ENCODE measurements around the gene PLAC9.

The PLAC9 gene

GRCh38 chr10:80158598-80159127 is 26.1 kb downstream of the PLAC9 start (continued):
- no peak for TF ChIP-seq ZSCAN4 (tag by site-specific recombination; IDR thresholded peaks at IDR 0.05)
- TF ChIP-seq ZNF645 (tag by site-specific recombination; IDR thresholded peaks at IDR 0.05), result no peak
- peak; percentile 69 for TF ChIP-seq FEZF1 (tag by site-specific recombination; IDR thresholded peaks at IDR 0.05)
- peak; percentile 74; the same call in 1 of the 2 replicates for TF ChIP-seq TRIM28 (IDR thresholded peaks at IDR 0.05; ENCODE audit: borderline replicate concordance, low read length)
- TF ChIP-seq ZBTB20 (tag by site-specific recombination; IDR thresholded peaks at IDR 0.05), result peak; percentile 93
- peak; percentile 80 for TF ChIP-seq ZEB2 (tag by site-specific recombination; IDR thresholded peaks at IDR 0.05)
- TF ChIP-seq BCL11A (tag by site-specific recombination; IDR thresholded peaks at IDR 0.05; ENCODE audit: low read depth), result peak; percentile 45; the same call in 1 of the 2 replicates
- peak; percentile 65 for TF ChIP-seq IKZF3 (tag by site-specific recombination; IDR thresholded peaks at IDR 0.05)
- no peak for TF ChIP-seq ZBTB21 (tag by site-specific recombination; IDR thresholded peaks at IDR 0.05)
- peak; percentile 55; the same call in 1 of the 2 replicates for TF ChIP-seq ZNF335 (tag by site-specific recombination; conservative IDR thresholded peaks at IDR 0.05)
- TF ChIP-seq SP7 (tag by site-specific recombination; IDR thresholded peaks at IDR 0.05), result peak; percentile 94
- peak; percentile 60; the same call in 1 of the 2 replicates for TF ChIP-seq ZNF394 (tag by site-specific recombination; IDR thresholded peaks at IDR 0.05; ENCODE audit: borderline replicate concordance)
- TF ChIP-seq ZNF155 (tag by site-specific recombination; IDR thresholded peaks at IDR 0.05), result peak; percentile 98
- TF ChIP-seq ZNF843 (tag by site-specific recombination; IDR thresholded peaks at IDR 0.05), result peak; percentile 47; the same call in 1 of the 2 replicates
- TF ChIP-seq HIC1 (tag by site-specific recombination; IDR thresholded peaks at IDR 0.05), result 0 out of 2 replicates have a peak, but pooled peaks have one; percentile 17
- peak; percentile 76; the same call in 1 of the 2 replicates for TF ChIP-seq ZXDB (tag by site-specific recombination; IDR thresholded peaks at IDR 0.05)
- TF ChIP-seq ZNF366 (tag by site-specific recombination; conservative IDR thresholded peaks at IDR 0.05), result peak; percentile 78
- no peak for TF ChIP-seq ZNF184 (tag by site-specific recombination; IDR thresholded peaks at IDR 0.05)
- no peak for TF ChIP-seq ZNF585B (tag by site-specific recombination; IDR thresholded peaks at IDR 0.05)
- peak; percentile 69 for TF ChIP-seq ZFP69B (tag by site-specific recombination; IDR thresholded peaks at IDR 0.05)
- TF ChIP-seq ZNF707 (tag by site-specific recombination; IDR thresholded peaks at IDR 0.05), result no peak
- TF ChIP-seq ZNF473 (tag by site-specific recombination; IDR thresholded peaks at IDR 0.05), result no peak
- no peak for TF ChIP-seq BCL11B (tag by site-specific recombination; IDR thresholded peaks at IDR 0.05; ENCODE audit: low read depth)
- peak; percentile 47; the same call in 1 of the 2 replicates for TF ChIP-seq ZNF16 (tag by site-specific recombination; IDR thresholded peaks at IDR 0.05; ENCODE audit: low read depth)
- TF ChIP-seq KLF16 (tag by site-specific recombination; IDR thresholded peaks at IDR 0.05), result peak; percentile 18; the same call in 1 of the 2 replicates
- peak; percentile 58 for TF ChIP-seq OSR2 (tag by site-specific recombination; IDR thresholded peaks at IDR 0.05)
- no peak for TF ChIP-seq ZNF426 (tag by site-specific recombination; IDR thresholded peaks at IDR 0.05)
- no peak for TF ChIP-seq ZNF175 (tag by site-specific recombination; IDR thresholded peaks at IDR 0.05)
- TF ChIP-seq ZNF18 (tag by site-specific recombination; IDR thresholded peaks at IDR 0.05), result 0 out of 2 replicates have a peak, but pooled peaks have one; percentile 10
- TF ChIP-seq ATF2 (tag by site-specific recombination; IDR thresholded peaks at IDR 0.05; ENCODE audit: low read depth), result no peak
- peak; percentile 73 for TF ChIP-seq PATZ1 (tag by site-specific recombination; IDR thresholded peaks at IDR 0.05)

Data from HEK293 (cell line).